HEK293T (cell line): Measurements from ENCODE around the gene EMP2.

Experiments used
- CTCF ChIA-PET: fragments of 350-600 bp; formaldehyde crosslinking; extraction: SDS; loops from one replicate; lab custom pipeline; 2021; ENCODE audit warnings: antibody characterized with exemption, inconsistent platforms; lab: Yijun Ruan, JAX
- POLR2A ChIA-PET: fragments of 350-600 bp; formaldehyde crosslinking; extraction: SDS; loops from one replicate; lab custom pipeline; 2020; ENCODE audit warnings: antibody characterized with exemption, inconsistent platforms; lab: Yijun Ruan, JAX
- DNase-seq: peaks from one replicate; pipeline ENCODE4 v3.0.0; 2012; ENCODE audit warnings: mixed read lengths; ENCODE audit errors: extremely low spot score
- ARNT ChIP-seq: fragments of 450-650 bp; IDR thresholded peaks from 2 replicates; pipeline ENCODE4 v1.6.1; 2017; ENCODE audit warnings: mild to moderate bottlenecking
- BHLHE40 ChIP-seq: fragments of 450-650 bp; IDR thresholded peaks from 2 replicates; pipeline ENCODE4 v1.6.1; 2016; ENCODE audit warnings: mild to moderate bottlenecking, moderate library complexity, borderline replicate concordance
- CTBP1 ChIP-seq: fragments of 450-650 bp; IDR thresholded peaks from 2 replicates; pipeline ENCODE4 v1.6.1; 2016; ENCODE audit warnings: borderline replicate concordance
- ELF4 ChIP-seq: fragments of 450-650 bp; IDR thresholded peaks from 2 replicates; pipeline ENCODE4 v1.6.1; 2017; ENCODE audit warnings: antibody characterized with exemption
- FOXA1 ChIP-seq: fragments of 450-650 bp; IDR thresholded peaks from 2 replicates; pipeline ENCODE4 v1.6.1; 2016; ENCODE audit warnings: mild to moderate bottlenecking
- FOXK2 ChIP-seq: fragments of 450-650 bp; IDR thresholded peaks from 2 replicates; pipeline ENCODE4 v1.6.1; 2016; ENCODE audit warnings: mild to moderate bottlenecking
- FOXM1 ChIP-seq: fragments of 450-650 bp; IDR thresholded peaks from 2 replicates; pipeline ENCODE4 v1.6.1; 2017; ENCODE audit warnings: mild to moderate bottlenecking, borderline replicate concordance
- HDGF ChIP-seq: fragments of 450-650 bp; IDR thresholded peaks from 2 replicates; pipeline ENCODE4 v1.6.1; 2017; ENCODE audit warnings: antibody characterized with exemption, borderline replicate concordance
- L3MBTL2 ChIP-seq: fragments of 450-650 bp; conservative IDR thresholded peaks from 2 replicates; pipeline ENCODE4 v1.6.1; 2016; ENCODE audit warnings: mild to moderate bottlenecking
- LEF1 ChIP-seq: fragments of 450-650 bp; IDR thresholded peaks from 2 replicates; pipeline ENCODE4 v1.6.1; 2017; ENCODE audit warnings: mild to moderate bottlenecking, borderline replicate concordance
- NFRKB ChIP-seq: fragments of 450-650 bp; IDR thresholded peaks from 2 replicates; pipeline ENCODE4 v1.6.1; 2016; ENCODE audit warnings: mild to moderate bottlenecking, moderate library complexity
- SP1 ChIP-seq: fragments of 450-650 bp; IDR thresholded peaks from 2 replicates; pipeline ENCODE4 v1.6.1; 2017
- SUZ12 ChIP-seq: fragments of 450-650 bp; IDR thresholded peaks from 2 replicates; pipeline ENCODE4 v1.6.1; 2016; ENCODE audit warnings: mild to moderate bottlenecking
- TARDBP ChIP-seq: fragments of 450-650 bp; IDR thresholded peaks from 2 replicates; pipeline ENCODE4 v1.6.1; 2016
- ZNF384 ChIP-seq: fragments of 450-650 bp; IDR thresholded peaks from 2 replicates; pipeline ENCODE4 v1.6.1; 2016
- TF ChIP-seq, protein P1 (sequence below): fragments of 450-650 bp; IDR thresholded peaks from 2 replicates; pipeline ENCODE4 v1.6.1; 2016

The EMP2 gene

DNA sequence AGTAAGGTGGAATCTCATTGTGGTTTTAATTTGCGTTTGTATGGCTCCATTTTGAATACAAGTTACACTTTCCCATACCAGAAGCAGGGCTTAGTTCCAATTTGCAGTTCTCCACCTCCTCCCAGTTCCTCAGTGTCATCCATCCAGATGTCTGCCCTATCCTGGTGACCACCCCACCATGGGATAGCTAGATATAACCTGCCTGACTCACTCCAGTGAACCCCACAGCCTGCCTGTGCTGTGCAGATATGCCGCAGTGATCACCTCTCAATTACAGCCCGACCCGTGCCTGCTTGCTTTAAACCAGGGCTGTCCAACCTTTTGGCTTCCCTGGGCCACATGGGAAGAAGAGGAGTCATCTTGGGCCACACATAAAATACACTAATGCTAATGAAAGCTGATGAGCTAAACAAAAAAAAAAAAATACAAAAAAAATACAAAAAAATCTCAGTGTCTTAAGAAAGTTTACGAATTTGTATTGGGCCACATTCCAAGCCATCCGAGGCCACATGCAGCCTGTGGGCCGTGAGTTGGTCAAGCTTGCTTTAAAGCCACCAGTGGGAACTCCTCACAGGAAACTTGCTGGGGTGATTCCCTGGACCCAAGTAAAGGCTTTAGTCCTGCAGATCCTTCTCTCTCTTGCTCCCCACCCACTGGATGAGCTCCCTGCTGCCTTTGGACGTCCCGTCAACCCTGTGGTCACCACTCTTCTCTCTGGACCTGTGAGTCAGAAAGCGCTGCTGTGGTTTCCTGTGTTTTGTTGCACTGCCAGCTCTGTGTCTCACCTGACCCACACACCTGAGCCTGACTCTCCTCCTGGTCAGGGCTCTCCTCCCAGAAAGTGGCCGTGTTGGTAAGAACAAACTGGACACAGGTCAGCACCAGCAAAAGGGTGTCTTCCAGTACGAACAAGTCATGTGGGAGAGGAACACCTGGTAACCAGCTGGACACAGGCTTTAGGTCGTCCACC is 83.0 kb downstream of the EMP2 start:
- no peak for DNase-seq
- POLR2A ChIA-PET, result no interaction called here
- TF ChIP-seq CTBP1 (no peak), SP1 (no peak), ZNF384 (no peak), FOXA1 (no peak), BHLHE40 (no peak), NFRKB (no peak), ARNT (no peak), TARDBP (no peak), HDGF (no peak), ELF4 (no peak), FOXM1 (no peak), FOXK2 (no peak)
- TF ChIP-seq, protein P1, sequence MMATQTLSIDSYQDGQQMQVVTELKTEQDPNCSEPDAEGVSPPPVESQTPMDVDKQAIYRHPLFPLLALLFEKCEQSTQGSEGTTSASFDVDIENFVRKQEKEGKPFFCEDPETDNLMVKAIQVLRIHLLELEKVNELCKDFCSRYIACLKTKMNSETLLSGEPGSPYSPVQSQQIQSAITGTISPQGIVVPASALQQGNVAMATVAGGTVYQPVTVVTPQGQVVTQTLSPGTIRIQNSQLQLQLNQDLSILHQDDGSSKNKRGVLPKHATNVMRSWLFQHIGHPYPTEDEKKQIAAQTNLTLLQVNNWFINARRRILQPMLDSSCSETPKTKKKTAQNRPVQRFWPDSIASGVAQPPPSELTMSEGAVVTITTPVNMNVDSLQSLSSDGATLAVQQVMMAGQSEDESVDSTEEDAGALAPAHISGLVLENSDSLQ, result no peak
- CTCF ChIA-PET, result no interaction called here

DNA sequence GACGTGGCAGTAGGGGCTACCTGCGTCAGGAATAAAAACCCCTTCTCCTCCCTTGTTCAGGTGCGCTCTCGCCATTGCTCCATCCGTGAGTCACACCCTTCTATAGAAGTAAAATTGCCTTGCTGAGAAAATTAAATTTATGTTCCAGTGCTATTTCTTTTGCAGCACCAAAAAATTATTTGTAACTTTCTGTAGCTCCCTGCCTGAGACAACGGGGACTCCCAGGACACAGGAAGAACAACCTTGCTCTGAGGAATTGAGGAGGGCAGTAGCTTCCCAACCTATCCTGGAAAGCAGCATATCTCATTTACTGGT is 85.4 kb downstream of the EMP2 start:
- TF ChIP-seq ZNF384, result no peak
- TF ChIP-seq, protein P1, result no peak
- TF ChIP-seq FOXA1, result no peak
- no peak for TF ChIP-seq NFRKB
- TF ChIP-seq FOXK2, result no peak
- no peak for TF ChIP-seq LEF1
- no peak for TF ChIP-seq ARNT
- TF ChIP-seq TARDBP, result no peak
- no peak for TF ChIP-seq CTBP1
- TF ChIP-seq FOXM1, result no peak
- TF ChIP-seq HDGF, result no peak
- no peak for TF ChIP-seq SUZ12
- no peak for TF ChIP-seq L3MBTL2
- no peak for TF ChIP-seq ELF4
- TF ChIP-seq SP1, result no peak
- no peak for TF ChIP-seq BHLHE40
- DNase-seq, result no peak
- CTCF ChIA-PET, result no interaction called here
- POLR2A ChIA-PET, result no interaction called here

DNA sequence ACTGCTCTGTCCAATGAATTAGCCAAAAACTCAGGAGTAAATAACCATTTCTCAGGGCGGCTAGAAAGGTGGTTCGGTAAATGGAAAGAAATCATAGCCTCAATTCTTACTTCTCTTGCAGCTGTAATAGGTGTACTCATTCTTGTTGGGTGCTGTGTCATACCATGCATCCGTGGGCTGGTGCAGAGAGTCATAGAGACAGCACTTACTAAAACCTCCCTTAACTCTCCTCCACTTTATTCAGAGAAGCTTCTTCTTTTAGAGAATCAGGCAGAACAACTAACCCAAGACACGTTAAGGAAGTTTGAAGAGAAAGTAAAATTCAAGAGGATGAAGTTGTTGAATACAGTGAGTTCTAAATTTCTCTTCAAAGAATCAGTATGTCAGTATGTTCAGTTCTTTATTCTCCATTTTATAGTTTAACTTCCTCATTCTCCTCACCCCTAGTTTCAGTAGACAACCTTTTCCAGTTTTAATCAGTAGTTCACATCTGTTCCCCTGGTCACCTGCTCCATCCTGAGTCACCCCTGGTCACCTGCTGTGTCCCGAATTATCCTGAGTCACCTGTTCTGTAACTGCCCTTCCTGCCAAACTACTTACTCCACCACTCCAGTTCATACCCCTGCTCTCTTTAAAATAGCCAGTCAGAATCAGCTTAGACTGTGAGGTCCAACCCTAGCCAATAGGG is 85.9 kb downstream of the EMP2 start:
- no peak for DNase-seq
- POLR2A ChIA-PET, result no interaction called here
- no peak for TF ChIP-seq SUZ12
- TF ChIP-seq FOXM1, result no peak
- no peak for TF ChIP-seq FOXK2
- TF ChIP-seq HDGF, result no peak
- no peak for TF ChIP-seq NFRKB
- no peak for TF ChIP-seq L3MBTL2
- CTCF ChIA-PET, result no interaction called here

DNA sequence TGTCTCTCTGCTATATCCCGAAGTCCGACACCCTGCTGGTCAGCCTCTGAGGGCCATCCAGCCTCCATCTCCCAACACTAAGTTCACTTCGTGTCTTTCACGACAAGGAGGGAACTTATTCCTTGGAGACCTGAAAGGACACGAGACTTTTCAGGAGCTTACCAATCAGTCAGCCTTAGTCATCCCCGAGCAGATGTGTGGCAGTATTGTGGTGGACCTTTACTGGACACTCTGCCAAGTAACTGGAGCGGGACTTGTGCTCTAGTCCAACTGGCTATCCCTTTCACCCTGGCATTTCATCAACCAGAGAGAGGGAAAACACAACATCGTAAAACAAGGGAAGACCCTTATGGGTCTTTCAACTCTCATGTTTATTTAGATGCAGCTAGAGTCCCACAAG is 87.1 kb downstream of the EMP2 start:
- DNase-seq, result no peak
- POLR2A ChIA-PET, result no interaction called here
- TF ChIP-seq SUZ12, result no peak
- no peak for TF ChIP-seq ARNT
- no peak for TF ChIP-seq CTBP1
- no peak for TF ChIP-seq L3MBTL2
- no peak for TF ChIP-seq NFRKB
- no peak for TF ChIP-seq ELF4
- TF ChIP-seq SP1, result no peak
- no peak for TF ChIP-seq TARDBP
- no peak for TF ChIP-seq ZNF384
- no peak for TF ChIP-seq HDGF
- no peak for TF ChIP-seq LEF1
- TF ChIP-seq BHLHE40, result no peak
- TF ChIP-seq FOXK2, result no peak
- TF ChIP-seq FOXM1, result no peak
- TF ChIP-seq, protein P1, result no peak
- no peak for TF ChIP-seq FOXA1
- CTCF ChIA-PET, result no interaction called here

DNA sequence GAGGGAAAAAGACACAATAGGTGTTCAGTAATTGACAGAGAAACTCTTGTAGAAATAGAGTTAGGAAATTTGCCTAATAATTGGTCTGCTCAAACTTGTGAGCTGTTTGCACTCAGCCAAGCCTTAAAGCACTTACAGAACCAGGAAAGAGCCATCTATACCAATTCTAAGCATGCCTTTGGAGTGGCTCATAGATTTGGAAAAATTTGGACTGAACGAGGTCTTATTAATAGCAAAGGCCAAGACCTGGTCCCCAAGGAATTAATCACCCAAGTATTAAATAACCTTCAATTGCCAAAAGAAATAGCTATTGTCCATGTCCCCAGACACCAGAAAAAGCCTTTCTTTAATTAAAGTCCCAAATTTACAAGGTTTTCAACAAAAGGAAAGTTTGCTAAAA is 90.3 kb downstream of the EMP2 start:
- TF ChIP-seq SP1 (no peak), NFRKB (no peak), LEF1 (no peak), TARDBP (no peak), CTBP1 (no peak), L3MBTL2 (no peak), HDGF (no peak)
- TF ChIP-seq, protein P1, result no peak
- DNase-seq, result no peak
- POLR2A ChIA-PET, result no interaction called here
- CTCF ChIA-PET, result no interaction called here
